K562 (cell line): ENCODE results near the gene DCP2. TPM values are rescaled to one million over a fixed set of nuclear protein-coding genes. Genes with fewer than 3 reads are reported as not detected.

Experiments used
- CBFA2T3 ChIP-seq: fragments of 450-650 bp; IDR thresholded peaks from 2 replicates; pipeline ENCODE4 v1.6.1; 2017
- CTBP1 ChIP-seq: fragments of 450-650 bp; IDR thresholded peaks from 2 replicates; pipeline ENCODE4 v1.6.1; 2016; ENCODE audit warnings: borderline replicate concordance
- FOXA1 ChIP-seq: fragments of 450-650 bp; IDR thresholded peaks from 2 replicates; pipeline ENCODE4 v1.6.1; 2016; ENCODE audit warnings: mild to moderate bottlenecking, borderline replicate concordance
- GTF2A2 ChIP-seq: IDR thresholded peaks from 2 replicates; pipeline ENCODE4 v1.6.1; 2016; ENCODE audit warnings: mild to moderate bottlenecking, missing genetic modification characterization, missing compliant biosample characterization
- HNRNPH1 ChIP-seq: fragments of 200-400 bp; formaldehyde crosslinking; optimal IDR thresholded peaks from 2 replicates; pipeline ENCODE3; 2017; ENCODE audit warnings: low read depth, mild to moderate bottlenecking, low read length, moderate library complexity
- KDM1A ChIP-seq, 2 experiments: fragments of 450-650 bp; IDR thresholded peaks; 2 replicates each; pipeline ENCODE4 v1.6.1; 2016; ENCODE audit warnings: mild to moderate bottlenecking in 2 of 2
- MAFG ChIP-seq: fragments of 450-650 bp; conservative IDR thresholded peaks from 2 replicates; pipeline ENCODE4 v1.6.1; 2016; ENCODE audit warnings: missing genetic modification characterization, missing compliant biosample characterization
- NR2C2 ChIP-seq, 2 experiments: fragments of 200-800 bp in 1 of 2; sonication (Bioruptor generic) in 1 of 2; sonication (generic) in 1 of 2; formaldehyde crosslinking in 1 of 2; IDR thresholded peaks; 2 replicates each; pipeline versions ENCODE4 v1.6.1 to v1.8.0; 2016 to 2022; ENCODE audit warnings: mild to moderate bottlenecking in 1 of 2, missing compliant biosample characterization in 1 of 2, missing genetic modification characterization in 1 of 2, missing genetic modification reagents in 1 of 2
- PHF20 ChIP-seq: fragments of 450-650 bp; IDR thresholded peaks from 2 replicates; pipeline ENCODE4 v1.6.1; 2018; ENCODE audit not compliant: partially characterized antibody
- RBBP5 ChIP-seq: fragments of 200-600 bp; sonication (generic); IDR thresholded peaks from 2 replicates; pipeline ENCODE4 v1.6.1; 2012; ENCODE audit warnings: borderline replicate concordance, mild to moderate bottlenecking, low read length, control low read depth, inconsistent platforms; ENCODE audit not compliant: insufficient read depth, poor library complexity, severe bottlenecking
- SNIP1 ChIP-seq: fragments of 450-650 bp; IDR thresholded peaks from 2 replicates; pipeline ENCODE4 v1.7.1; 2017; ENCODE audit warnings: low read depth, mild to moderate bottlenecking
- SP1 ChIP-seq: sonication (generic); formaldehyde crosslinking; IDR thresholded peaks from 2 replicates; pipeline ENCODE4 v1.8.1; 2022; ENCODE audit warnings: mild to moderate bottlenecking, missing genetic modification reagents
- TARDBP ChIP-seq: fragments of 450-650 bp; IDR thresholded peaks from 2 replicates; pipeline ENCODE4 v1.6.1; 2016
- XRCC4 ChIP-seq: IDR thresholded peaks from one replicate; pipeline ENCODE4 v1.6.1; 2011; ENCODE audit not compliant: insufficient read depth, insufficient read length; ENCODE audit errors: extremely low read depth
- ZBTB8A ChIP-seq: fragments of 450-650 bp; IDR thresholded peaks from 2 replicates; pipeline ENCODE4 v1.6.1; 2018; ENCODE audit warnings: mild to moderate bottlenecking, moderate library complexity; ENCODE audit not compliant: partially characterized antibody
- ZNF212 ChIP-seq: fragments of 450-650 bp; formaldehyde crosslinking; IDR thresholded peaks from 2 replicates; pipeline ENCODE4 v1.4.0; 2020; ENCODE audit warnings: mild to moderate bottlenecking
- ZNF696 ChIP-seq: fragments of 250-450 bp; sonication (Bioruptor Pico); conservative IDR thresholded peaks from 2 replicates; pipeline ENCODE4 v1.4.0; 2020; ENCODE audit warnings: mild to moderate bottlenecking, moderate library complexity
- ZNF699 ChIP-seq: fragments of 250-450 bp; sonication (Bioruptor Pico); IDR thresholded peaks from 2 replicates; pipeline ENCODE4 v1.8.0; 2021; ENCODE audit warnings: mild to moderate bottlenecking, moderate library complexity; ENCODE audit not compliant: insufficient replicate concordance
- ZNF766 ChIP-seq: fragments of 200-800 bp; sonication (Bioruptor generic); conservative IDR thresholded peaks from 2 replicates; pipeline ENCODE4 v1.6.1; 2016; ENCODE audit warnings: missing genetic modification characterization, missing compliant biosample characterization
- polyA plus RNA-seq, 8 experiments: library from polyadenylated mRNA; depleted of rRNA in 4 of 8; stranded (reverse) in 5 of 8; unstranded in 3 of 8; fragments of >200 nt; fragmentation: Nextera tagmentation in 2 of 8; fragmentation: Illumina TruSeq in 1 of 8; extraction: Ambion mirVana in 2 of 8; extraction: Trizol in 1 of 8; gene quantifications; 2 replicates each; pipeline versions ENCODE4 v1.2.1 to v1.2.3, GENCODE V29; 2011 to 2014; ENCODE audit warnings: inconsistent platforms in 1 of 8, missing spikeins in 1 of 8
- total RNA-seq, 7 experiments: library from RNA; depleted of rRNA in 6 of 7; stranded (reverse); fragments of >200 nt in 6 of 7; fragmentation: Illumina TruSeq in 2 of 7; extraction: Trizol in 2 of 7; gene quantifications; 2 replicates each; pipeline versions ENCODE4 v1.2.1 to v1.2.3, GENCODE V29; 2011 to 2021; ENCODE audit warnings: low replicate concordance in 1 of 7
- TF ChIP-seq, protein P1 (sequence below): sonication (generic); formaldehyde crosslinking; IDR thresholded peaks from 2 replicates; pipeline ENCODE4 v1.8.0; 2022; ENCODE audit warnings: mild to moderate bottlenecking, missing genetic modification reagents, borderline replicate concordance
- TF ChIP-seq, protein P2 (sequence below): fragments of 250-450 bp; sonication (Bioruptor Pico); IDR thresholded peaks from 2 replicates; pipeline ENCODE4 v1.8.0; 2022; ENCODE audit warnings: inconsistent platforms
- TF ChIP-seq, protein P3 (sequence below): sonication (generic); formaldehyde crosslinking; IDR thresholded peaks from 2 replicates; pipeline ENCODE4 v1.8.1; 2023; ENCODE audit warnings: mild to moderate bottlenecking, missing genetic modification reagents

Gene DCP2
- total and polyA plus RNA-seq, 9 of the 15 experiments (the other 6 are each of a cell fraction or from before 2014, with no cell fraction given) = 25.9 to 109 (median 46.7) TPM

DNA sequence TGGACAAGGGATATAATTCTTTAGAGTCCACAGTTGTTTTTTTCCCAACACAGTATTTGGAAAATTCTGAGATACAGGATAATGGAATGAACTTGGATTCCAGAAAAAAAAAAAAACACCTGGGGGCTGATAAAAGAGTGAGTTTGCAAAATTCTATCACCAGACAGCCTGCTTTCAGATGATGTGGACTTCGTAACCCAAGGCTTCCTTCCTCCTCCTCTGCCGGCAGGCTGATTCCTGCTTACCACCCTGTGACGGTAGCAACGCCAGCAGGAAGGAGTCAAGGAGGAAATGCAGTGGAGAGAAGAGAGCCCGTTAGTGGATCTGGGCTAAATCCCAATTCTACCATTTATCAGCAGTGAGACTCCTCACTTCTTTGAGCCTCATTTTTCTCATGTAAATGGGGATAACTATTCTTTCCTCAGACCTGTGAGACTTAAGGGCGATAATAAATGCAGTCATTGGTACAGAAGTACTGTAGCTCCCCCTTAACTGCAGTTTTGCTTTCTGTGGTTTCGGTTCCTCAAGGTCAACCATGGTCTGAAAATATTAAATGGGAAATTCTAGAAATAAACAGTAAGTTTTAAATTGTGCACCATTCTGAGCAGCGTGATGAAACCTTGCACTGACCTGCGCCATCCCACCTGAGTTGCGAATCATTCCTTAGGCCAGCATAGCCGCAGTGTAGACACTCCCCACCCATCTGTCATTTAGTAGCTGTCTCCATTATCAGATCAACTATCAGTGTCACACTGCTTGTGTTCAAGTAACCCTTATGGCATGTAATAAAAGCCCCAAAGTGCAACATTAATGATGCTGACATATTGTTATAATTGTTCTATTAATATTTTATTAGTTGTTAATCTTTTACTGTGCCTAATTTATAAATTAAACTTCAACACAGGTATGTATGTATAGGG lies 71.4 kb downstream of the DCP2 start (continued):
- TF ChIP-seq, protein P1, sequence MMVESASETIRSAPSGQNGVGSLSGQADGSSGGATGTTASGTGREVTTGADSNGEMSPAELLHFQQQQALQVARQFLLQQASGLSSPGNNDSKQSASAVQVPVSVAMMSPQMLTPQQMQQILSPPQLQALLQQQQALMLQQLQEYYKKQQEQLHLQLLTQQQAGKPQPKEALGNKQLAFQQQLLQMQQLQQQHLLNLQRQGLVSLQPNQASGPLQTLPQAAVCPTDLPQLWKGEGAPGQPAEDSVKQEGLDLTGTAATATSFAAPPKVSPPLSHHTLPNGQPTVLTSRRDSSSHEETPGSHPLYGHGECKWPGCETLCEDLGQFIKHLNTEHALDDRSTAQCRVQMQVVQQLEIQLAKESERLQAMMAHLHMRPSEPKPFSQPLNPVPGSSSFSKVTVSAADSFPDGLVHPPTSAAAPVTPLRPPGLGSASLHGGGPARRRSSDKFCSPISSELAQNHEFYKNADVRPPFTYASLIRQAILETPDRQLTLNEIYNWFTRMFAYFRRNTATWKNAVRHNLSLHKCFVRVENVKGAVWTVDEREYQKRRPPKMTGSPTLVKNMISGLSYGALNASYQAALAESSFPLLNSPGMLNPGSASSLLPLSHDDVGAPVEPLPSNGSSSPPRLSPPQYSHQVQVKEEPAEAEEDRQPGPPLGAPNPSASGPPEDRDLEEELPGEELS (CRISPR knock-in tag) = no peak
- TF ChIP-seq PHF20 = no peak
- no peak for TF ChIP-seq ZBTB8A
- no peak for TF ChIP-seq TARDBP
- TF ChIP-seq KDM1A (IDR thresholded peaks at IDR 0.05) = no peak
- no peak for TF ChIP-seq XRCC4
- no peak for TF ChIP-seq NR2C2 (CRISPR knock-in tag; IDR thresholded peaks at IDR 0.05)
- no peak for TF ChIP-seq NR2C2 (tag; IDR thresholded peaks at IDR 0.05)
- TF ChIP-seq FOXA1 = no peak
- TF ChIP-seq CTBP1 = no peak
- no peak for TF ChIP-seq GTF2A2
- TF ChIP-seq, protein P2, sequence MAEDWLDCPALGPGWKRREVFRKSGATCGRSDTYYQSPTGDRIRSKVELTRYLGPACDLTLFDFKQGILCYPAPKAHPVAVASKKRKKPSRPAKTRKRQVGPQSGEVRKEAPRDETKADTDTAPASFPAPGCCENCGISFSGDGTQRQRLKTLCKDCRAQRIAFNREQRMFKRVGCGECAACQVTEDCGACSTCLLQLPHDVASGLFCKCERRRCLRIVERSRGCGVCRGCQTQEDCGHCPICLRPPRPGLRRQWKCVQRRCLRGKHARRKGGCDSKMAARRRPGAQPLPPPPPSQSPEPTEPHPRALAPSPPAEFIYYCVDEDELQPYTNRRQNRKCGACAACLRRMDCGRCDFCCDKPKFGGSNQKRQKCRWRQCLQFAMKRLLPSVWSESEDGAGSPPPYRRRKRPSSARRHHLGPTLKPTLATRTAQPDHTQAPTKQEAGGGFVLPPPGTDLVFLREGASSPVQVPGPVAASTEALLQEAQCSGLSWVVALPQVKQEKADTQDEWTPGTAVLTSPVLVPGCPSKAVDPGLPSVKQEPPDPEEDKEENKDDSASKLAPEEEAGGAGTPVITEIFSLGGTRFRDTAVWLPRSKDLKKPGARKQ (CRISPR knock-in tag) = no peak
- TF ChIP-seq MAFG (tag) = peak; percentile 70
- TF ChIP-seq, protein P3, sequence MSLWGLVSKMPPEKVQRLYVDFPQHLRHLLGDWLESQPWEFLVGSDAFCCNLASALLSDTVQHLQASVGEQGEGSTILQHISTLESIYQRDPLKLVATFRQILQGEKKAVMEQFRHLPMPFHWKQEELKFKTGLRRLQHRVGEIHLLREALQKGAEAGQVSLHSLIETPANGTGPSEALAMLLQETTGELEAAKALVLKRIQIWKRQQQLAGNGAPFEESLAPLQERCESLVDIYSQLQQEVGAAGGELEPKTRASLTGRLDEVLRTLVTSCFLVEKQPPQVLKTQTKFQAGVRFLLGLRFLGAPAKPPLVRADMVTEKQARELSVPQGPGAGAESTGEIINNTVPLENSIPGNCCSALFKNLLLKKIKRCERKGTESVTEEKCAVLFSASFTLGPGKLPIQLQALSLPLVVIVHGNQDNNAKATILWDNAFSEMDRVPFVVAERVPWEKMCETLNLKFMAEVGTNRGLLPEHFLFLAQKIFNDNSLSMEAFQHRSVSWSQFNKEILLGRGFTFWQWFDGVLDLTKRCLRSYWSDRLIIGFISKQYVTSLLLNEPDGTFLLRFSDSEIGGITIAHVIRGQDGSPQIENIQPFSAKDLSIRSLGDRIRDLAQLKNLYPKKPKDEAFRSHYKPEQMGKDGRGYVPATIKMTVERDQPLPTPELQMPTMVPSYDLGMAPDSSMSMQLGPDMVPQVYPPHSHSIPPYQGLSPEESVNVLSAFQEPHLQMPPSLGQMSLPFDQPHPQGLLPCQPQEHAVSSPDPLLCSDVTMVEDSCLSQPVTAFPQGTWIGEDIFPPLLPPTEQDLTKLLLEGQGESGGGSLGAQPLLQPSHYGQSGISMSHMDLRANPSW (CRISPR knock-in tag) = no peak
- no peak for TF ChIP-seq SP1 (CRISPR knock-in tag)
- no peak for TF ChIP-seq ZNF212 (CRISPR knock-in tag)
- TF ChIP-seq SNIP1 = no peak
- TF ChIP-seq ZNF699 (CRISPR knock-in tag) = no peak
- TF ChIP-seq HNRNPH1 = no peak
- TF ChIP-seq ZNF766 = no peak
- no peak for TF ChIP-seq ZNF696
- no peak for TF ChIP-seq RBBP5
- peak; percentile 73 for TF ChIP-seq CBFA2T3
